GM23338 (cell line): Measurements from ENCODE around the gene RET. TPM values are rescaled to one million over a fixed set of nuclear protein-coding genes. Genes with fewer than 3 reads are reported as not detected.

Experiments
- ATAC-seq: fragments of 200-7000 bp; cut with Tn5 transposase; 3 replicates; pipeline ENCODE4 v1.9.1; 2020
- DNase-seq: peaks from one replicate; pipeline ENCODE4 v3.0.0-alpha.2; 2015; ENCODE audit warnings: low spot score
- H2AFZ ChIP-seq: fragments of 200-600 bp; sonication (generic); 2 replicates; pipeline ENCODE4 v1.8.0; 2016; ENCODE audit warnings: antibody characterized with exemption, mild to moderate bottlenecking, moderate library complexity
- H3F3A ChIP-seq: fragments of 200-600 bp; sonication (generic); replicated peaks from 2 replicates; pipeline ENCODE4 v1.8.0; 2017; ENCODE audit warnings: antibody characterized with exemption, mixed run types, low read depth
- H3K27ac ChIP-seq: fragments of 200-600 bp; sonication (generic); 2 replicates; pipeline ENCODE4 v1.6.1; 2016; ENCODE audit warnings: low read depth
- H3K27me3 ChIP-seq: fragments of 200-600 bp; sonication (generic); 2 replicates; pipeline ENCODE4 v1.8.0; 2016; ENCODE audit warnings: mild to moderate bottlenecking, mixed run types, moderate library complexity; ENCODE audit not compliant: insufficient read depth
- H3K36me3 ChIP-seq: fragments of 200-600 bp; sonication (generic); 2 replicates; pipeline ENCODE4 v1.8.0; 2016; ENCODE audit warnings: mild to moderate bottlenecking; ENCODE audit not compliant: insufficient read depth
- H3K4me1 ChIP-seq: fragments of 200-600 bp; sonication (generic); 2 replicates; pipeline ENCODE4 v1.8.0; 2016; ENCODE audit warnings: mild to moderate bottlenecking, moderate library complexity; ENCODE audit not compliant: insufficient read depth
- H3K4me2 ChIP-seq: fragments of 200-600 bp; sonication (generic); 2 replicates; pipeline ENCODE4 v1.7.1; 2017; ENCODE audit warnings: mixed run types
- H3K4me3 ChIP-seq: fragments of 200-600 bp; sonication (generic); 2 replicates; pipeline ENCODE4 v1.6.1; 2016; ENCODE audit warnings: mixed run types
- H3K79me2 ChIP-seq: fragments of 200-600 bp; sonication (generic); replicated peaks from 2 replicates; pipeline ENCODE4 v1.8.0; 2017; ENCODE audit warnings: mild to moderate bottlenecking; ENCODE audit not compliant: insufficient read depth
- H3K9me2 ChIP-seq: fragments of 200-600 bp; sonication (generic); 2 replicates; pipeline ENCODE4 v1.8.0; 2017; ENCODE audit not compliant: insufficient read depth
- H4K20me1 ChIP-seq: fragments of 200-600 bp; sonication (generic); replicated peaks from 2 replicates; pipeline ENCODE4 v1.8.0; 2017; ENCODE audit warnings: mild to moderate bottlenecking; ENCODE audit not compliant: insufficient read depth
- H3K27ac Mint-ChIP-seq: 2 replicates; pipeline ENCODE4 v1.8.0; 2020; ENCODE audit warnings: inconsistent platforms, mild to moderate bottlenecking, moderate library complexity, mixed read lengths
- H3K27me3 Mint-ChIP-seq: 3 replicates; pipeline ENCODE4 v1.8.0; 2022; ENCODE audit warnings: low read depth, mild to moderate bottlenecking, moderate library complexity, mixed read lengths, inconsistent platforms; ENCODE audit not compliant: insufficient read depth, poor library complexity
- H3K36me3 Mint-ChIP-seq: 3 replicates; pipeline ENCODE4 v1.8.0; 2021; ENCODE audit warnings: low read depth, mild to moderate bottlenecking, inconsistent platforms, moderate library complexity, mixed read lengths
- H3K4me1 Mint-ChIP-seq: 3 replicates; pipeline ENCODE4 v1.8.0; 2020; ENCODE audit warnings: mild to moderate bottlenecking, inconsistent platforms, mixed read lengths
- H3K4me3 Mint-ChIP-seq: 3 replicates; pipeline ENCODE4 v1.8.0; 2021; ENCODE audit warnings: moderate library complexity, mild to moderate bottlenecking, inconsistent platforms, mixed read lengths
- H3K9me3 Mint-ChIP-seq: 3 replicates; pipeline ENCODE4 v1.8.0; 2020; ENCODE audit warnings: moderate library complexity, mild to moderate bottlenecking, inconsistent platforms, mixed read lengths
- CTCF ChIP-seq, 2 experiments: fragments of 200-600 bp in 1 of 2; sonication (generic) in 1 of 2; conservative IDR thresholded peaks; 2 replicates each; pipeline versions ENCODE4 v1.5.1 to v1.6.1; 2016 to 2017; ENCODE audit warnings: antibody characterized with exemption in 2 of 2, low read depth in 2 of 2, mild to moderate bottlenecking in 2 of 2, moderate library complexity in 1 of 2
- EZH2 ChIP-seq: fragments of 200-600 bp; sonication (generic); IDR thresholded peaks from one replicate; pipeline ENCODE4 v1.8.0; 2017; ENCODE audit warnings: antibody characterized with exemption, mild to moderate bottlenecking, low read depth; ENCODE audit not compliant: unreplicated experiment
- EZH2phosphoT487 ChIP-seq: fragments of 200-600 bp; sonication (generic); IDR thresholded peaks from one replicate; pipeline ENCODE4 v1.8.1; 2018; ENCODE audit warnings: antibody characterized with exemption; ENCODE audit not compliant: unreplicated experiment
- REST ChIP-seq: IDR thresholded peaks from one replicate; pipeline ENCODE4 v1.6.1; 2018; ENCODE audit warnings: antibody characterized with exemption; ENCODE audit not compliant: unreplicated experiment
- STAT1 ChIP-seq: IDR thresholded peaks from one replicate; pipeline ENCODE4 v1.6.1; 2016; ENCODE audit warnings: antibody characterized with exemption; ENCODE audit not compliant: unreplicated experiment
- ZNF331 ChIP-seq: fragments of 250-450 bp; sonication (Bioruptor Pico); IDR thresholded peaks from 2 replicates; pipeline ENCODE4 v1.5.0; 2020; ENCODE audit warnings: low read depth, mild to moderate bottlenecking, moderate library complexity
- ZNF462 ChIP-seq: fragments of 250-450 bp; sonication (Bioruptor Pico); IDR thresholded peaks from 2 replicates; pipeline ENCODE4 v1.5.0; 2020; ENCODE audit warnings: mild to moderate bottlenecking, moderate library complexity
- polyA plus RNA-seq: library from polyadenylated mRNA; unstranded; fragments of >200 nt; fragmentation: Nextera tagmentation; extraction: Ambion mirVana; gene quantifications from 2 replicates; pipeline ENCODE4 v1.2.1, GENCODE V29; 2016
- total RNA-seq: library from RNA; depleted of rRNA; stranded (reverse); fragments of >200 nt; shearing (Covaris generic); gene quantifications from 2 replicates; pipeline ENCODE4 v1.2.3, GENCODE V29; 2014
- TF ChIP-seq, protein P1 (sequence below): IDR thresholded peaks from 2 replicates; pipeline ENCODE4 v1.6.1; 2016; ENCODE audit warnings: antibody characterized with exemption

The RET gene
- total and polyA plus RNA-seq, 2 experiments from 2014 or later = 5.5 to 9.8 TPM

DNA sequence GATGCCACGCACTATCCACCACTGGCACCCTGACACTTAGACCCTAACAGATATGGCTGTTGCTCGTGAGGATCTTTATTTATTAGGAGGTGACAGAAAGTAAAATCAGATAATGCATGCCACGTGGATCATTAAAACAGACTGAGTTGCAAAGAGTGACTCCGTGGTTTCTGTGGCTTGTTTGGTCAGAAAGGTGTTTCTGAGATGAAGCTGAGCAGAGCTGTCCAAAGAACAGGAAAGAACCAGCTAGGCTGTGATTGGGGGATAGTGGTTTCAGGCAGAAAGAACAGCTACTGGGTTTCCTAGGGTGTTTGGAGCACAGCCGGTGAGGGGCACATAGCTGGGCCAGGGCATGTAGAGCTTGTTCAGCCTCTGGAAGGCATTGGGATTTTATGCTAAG is 95.8 kb downstream of the RET start (continued):
- TF ChIP-seq ZNF462 (CRISPR knock-in tag) (no peak), EZH2 (no peak), EZH2phosphoT487 (no peak), REST (no peak), STAT1 (no peak)

- Histone ChIP-seq H3K4me3 (no peak overlapping the region), H3K4me1 (no peaks in the 10 kb centered on the region), H3K36me3 (peaks cover 4% of the 10 kb centered on the region; the same call in 1 of the 2 replicates), H3F3A (no peaks in the 10 kb centered on the region), H3K27me3 (no peaks in the 10 kb centered on the region), H2AFZ (no peak overlapping the region), H4K20me1 (no peaks in the 10 kb centered on the region), H3K4me2 (no peak overlapping the region), H3K79me2 (no peaks in the 10 kb centered on the region), H3K27ac (no peak overlapping the region), H3K9me2 (no peaks in the 10 kb centered on the region)
- H3K4me3 Mint-ChIP-seq = no peak overlapping the region
- ATAC-seq = no peak
- no peaks in the 10 kb centered on the region for H3K36me3 Mint-ChIP-seq
- H3K27ac Mint-ChIP-seq = peak overlapping the region; percentile 4; the same call in 1 of the 2 replicates
- no peaks in the 10 kb centered on the region for H3K9me3 Mint-ChIP-seq
- peaks cover 1% of the 10 kb centered on the region for H3K27me3 Mint-ChIP-seq
- peaks cover 12% of the 10 kb centered on the region for H3K4me1 Mint-ChIP-seq
- DNase-seq = no peak
- TF ChIP-seq ZNF331 (CRISPR knock-in tag) (no peak), CTCF (conservative IDR thresholded peaks at IDR 0.05; ENCODE audit: low read depth in 2 of 2) (no peak), REST (no peak), EZH2phosphoT487 (no peak)
- TF ChIP-seq, protein P1, sequence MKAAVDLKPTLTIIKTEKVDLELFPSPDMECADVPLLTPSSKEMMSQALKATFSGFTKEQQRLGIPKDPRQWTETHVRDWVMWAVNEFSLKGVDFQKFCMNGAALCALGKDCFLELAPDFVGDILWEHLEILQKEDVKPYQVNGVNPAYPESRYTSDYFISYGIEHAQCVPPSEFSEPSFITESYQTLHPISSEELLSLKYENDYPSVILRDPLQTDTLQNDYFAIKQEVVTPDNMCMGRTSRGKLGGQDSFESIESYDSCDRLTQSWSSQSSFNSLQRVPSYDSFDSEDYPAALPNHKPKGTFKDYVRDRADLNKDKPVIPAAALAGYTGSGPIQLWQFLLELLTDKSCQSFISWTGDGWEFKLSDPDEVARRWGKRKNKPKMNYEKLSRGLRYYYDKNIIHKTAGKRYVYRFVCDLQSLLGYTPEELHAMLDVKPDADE = no peak
These were observed 96.3 kb downstream of the RET start for GRCh38 chr10:43173120-43173519.
